HG02870 (cell line): ENCODE measurements around the gene ZNF70.

Source experiments
- ATAC-seq: cut with Tn5 transposase; IDR thresholded peaks from one replicate; pipeline ENCODE4 v1.9.1; 2021; ENCODE audit warnings: mild to moderate bottlenecking, moderate library complexity; ENCODE audit not compliant: unreplicated experiment

Gene ZNF70

GRCh38 chr22:23720855-23721254 is 30.1 kb downstream of the ZNF70 start:
- no peak for ATAC-seq

- no peak for ATAC-seq
These were observed 32.3 kb downstream of the ZNF70 start for GRCh38 chr22:23718371-23719165.

GRCh38 chr22:23716811-23717801 is 33.8 kb downstream of the ZNF70 start:
- ATAC-seq, result peak; percentile 61

GRCh38 chr22:23715806-23716375 is 35.0 kb downstream of the ZNF70 start:
- ATAC-seq, result no peak

- no peak for ATAC-seq
These were observed 36.0 kb downstream of the ZNF70 start for GRCh38 chr22:23714596-23715578.

- ATAC-seq, result no peak
These were observed 37.0 kb downstream of the ZNF70 start for GRCh38 chr22:23713696-23714595.

- no peak for ATAC-seq
These were observed 38.7 kb downstream of the ZNF70 start for GRCh38 chr22:23712256-23712655.

- ATAC-seq, result no peak
These were observed 41.8 kb downstream of the ZNF70 start for GRCh38 chr22:23709107-23709506.

GRCh38 chr22:23708270-23708669 is 42.6 kb downstream of the ZNF70 start:
- ATAC-seq, result no peak

- ATAC-seq, result no peak
These were observed 45.6 kb downstream of the ZNF70 start for GRCh38 chr22:23705358-23705757.

GRCh38 chr22:23704829-23705228 is 46.1 kb downstream of the ZNF70 start:
- no peak for ATAC-seq

- no peak for ATAC-seq
These were observed 46.9 kb downstream of the ZNF70 start for GRCh38 chr22:23704062-23704461.

- no peak for ATAC-seq
These were observed 50.2 kb downstream of the ZNF70 start for GRCh38 chr22:23700706-23701105.

- no peak for ATAC-seq
These were observed 52.2 kb downstream of the ZNF70 start for GRCh38 chr22:23698673-23699235.

- no peak for ATAC-seq
These were observed 52.8 kb downstream of the ZNF70 start for GRCh38 chr22:23698094-23698493.

- ATAC-seq, result no peak
These were observed 53.6 kb downstream of the ZNF70 start for GRCh38 chr22:23697031-23697970.

GRCh38 chr22:23696326-23696851 is 54.5 kb downstream of the ZNF70 start:
- peak; percentile 88 for ATAC-seq
